GM19395 (cell line): Measurements from ENCODE around the gene MROH2A.
A peak's percentile ranks its signal among the peaks of the same experiment; 100 is the strongest.
"Not testable (repeated sequence)": the region's sequence is repeated elsewhere in the genome, so short reads cannot be mapped to it uniquely, and the experiment has no call there.

ENCODE experiments used
- ATAC-seq: cut with Tn5 transposase; IDR thresholded peaks from one replicate; pipeline ENCODE4 v1.9.1; 2021; ENCODE audit warnings: mild to moderate bottlenecking, moderate library complexity; ENCODE audit not compliant: unreplicated experiment

Gene MROH2A

GRCh38 chr2:233853353-233853752 is 75.2 kb downstream of the MROH2A start:
- ATAC-seq = no peak

- peak; percentile 7 for ATAC-seq
Measured at GRCh38 chr2:233853883-233854240, 75.7 kb downstream of the MROH2A start.

- ATAC-seq = peak; percentile 97
Measured at GRCh38 chr2:233854241-233854981, 76.3 kb downstream of the MROH2A start, which contains the start of gene HJURP. Gene HJURP (minus strand): TSS chr2:233854535. CDS start chr2:233854500, 35 bp downstream.

- ATAC-seq = no peak
Measured at GRCh38 chr2:233855345-233855744, 77.2 kb downstream of the MROH2A start.

- no peak for ATAC-seq
Measured at GRCh38 chr2:233856184-233856583, 78.1 kb downstream of the MROH2A start.

GRCh38 chr2:233857511-233858141 is 79.5 kb downstream of the MROH2A start:
- ATAC-seq = no peak

- no peak for ATAC-seq
Measured at GRCh38 chr2:233858331-233858730, 80.2 kb downstream of the MROH2A start.

- no peak for ATAC-seq
Measured at GRCh38 chr2:233862261-233862768, 84.2 kb downstream of the MROH2A start.

GRCh38 chr2:233865838-233866237 is 87.7 kb downstream of the MROH2A start:
- ATAC-seq = no peak

GRCh38 chr2:233866479-233866878 is 88.3 kb downstream of the MROH2A start:
- ATAC-seq = no peak

GRCh38 chr2:233867993-233868532 is 89.9 kb downstream of the MROH2A start, which contains the start of gene MSL3B:
Gene MSL3B (minus strand): TSS chr2:233868386.
- peak; percentile 72 for ATAC-seq

GRCh38 chr2:233871432-233871831 is 93.3 kb downstream of the MROH2A start:
- ATAC-seq = no peak

- not testable (repeated sequence) for ATAC-seq
Measured at GRCh38 chr2:233872125-233872524, 94.0 kb downstream of the MROH2A start.

- no peak for ATAC-seq
Measured at GRCh38 chr2:233882353-233882752, 104.2 kb downstream of the MROH2A start.
